A673 (cell line): ENCODE results near the gene AKAP8. TPM values are rescaled to one million over a fixed set of nuclear protein-coding genes. Genes with fewer than 3 reads are reported as not detected.
"Not testable (repeated sequence)": the region's sequence is repeated elsewhere in the genome, so short reads cannot be mapped to it uniquely, and the experiment has no call there.

Experiments used
- BruUV-seq: library from RNA; stranded (reverse); fragments of 400-500 nt; replicated peaks from 2 replicates; lab custom pipeline; 2021; lab: Mats Ljungman, UMichigan
- CTCF ChIA-PET: fragments of 300-600 bp; sonication (Branson Sonifier 250); formaldehyde crosslinking; loops from one replicate; lab custom pipeline; 2022; ENCODE audit warnings: antibody characterized with exemption; lab: Charles Lee
- POLR2A ChIA-PET: fragments of 300-600 bp; sonication (Branson Sonifier 250); formaldehyde crosslinking; loops from one replicate; lab custom pipeline; 2022; ENCODE audit warnings: antibody characterized with exemption; ENCODE audit not compliant: low non-redundant PET; lab: Charles Lee
- DNase-seq: peaks from one replicate; pipeline ENCODE4 v3.0.0-alpha.2; 2015; ENCODE audit warnings: low spot score
- H3K27ac ChIP-seq: fragments of 200-600 bp; sonication (generic); 2 replicates; pipeline ENCODE4 v1.5.1; 2016; ENCODE audit warnings: mixed run types, low read depth, mild to moderate bottlenecking, mixed read lengths, antibody characterized with exemption, low read length; ENCODE audit not compliant: poor library complexity, severe bottlenecking
- H3K27me3 ChIP-seq: fragments of 200-600 bp; sonication (generic); replicated peaks from 2 replicates; pipeline ENCODE4 v1.6.1; 2017; ENCODE audit warnings: mixed run types, low read depth, mild to moderate bottlenecking, mixed read lengths, antibody characterized with exemption, low read length; ENCODE audit not compliant: insufficient read depth, poor library complexity
- H3K36me3 ChIP-seq: fragments of 200-600 bp; sonication (generic); 2 replicates; pipeline ENCODE4 v1.6.1; 2016; ENCODE audit warnings: mixed run types, mild to moderate bottlenecking, mixed read lengths, antibody characterized with exemption, low read length; ENCODE audit not compliant: insufficient read depth, poor library complexity, severe bottlenecking
- H3K4me1 ChIP-seq: fragments of 200-600 bp; sonication (generic); 2 replicates; pipeline ENCODE4 v1.6.1; 2017; ENCODE audit warnings: mixed run types, mild to moderate bottlenecking, mixed read lengths, antibody characterized with exemption, low read length; ENCODE audit not compliant: insufficient read depth, poor library complexity, severe bottlenecking
- H3K4me3 ChIP-seq: fragments of 200-600 bp; sonication (generic); 2 replicates; pipeline ENCODE4 v1.5.1; 2016; ENCODE audit warnings: low read depth, mixed run types, mild to moderate bottlenecking, mixed read lengths, low read length; ENCODE audit not compliant: poor library complexity, severe bottlenecking
- H3K9me3 ChIP-seq: fragments of 200-600 bp; sonication (generic); 2 replicates; pipeline ENCODE4 v1.6.1; 2016; ENCODE audit warnings: mixed run types, low read depth, mild to moderate bottlenecking, mixed read lengths, antibody characterized with exemption, low read length; ENCODE audit not compliant: poor library complexity, severe bottlenecking
- EZH2 ChIP-seq: fragments of 200-600 bp; sonication (generic); IDR thresholded peaks from 2 replicates; pipeline ENCODE4 v1.6.1; 2017; ENCODE audit warnings: borderline replicate concordance, low read depth, mild to moderate bottlenecking, mixed read lengths, antibody characterized with exemption, low read length; ENCODE audit not compliant: poor library complexity, severe bottlenecking
- intact Hi-C: fragments of 100-400 bp; cut with micrococcal nuclease; formaldehyde crosslinking; loops from one replicate; pipeline ENCODE4 v1.10.0; 2022; ENCODE audit not compliant: unreplicated experiment
- total RNA-seq: library from RNA; stranded (reverse); gene quantifications from 2 replicates; pipeline ENCODE4 v1.2.3, GENCODE V29; 2021
- TF ChIP-seq, protein P1 (sequence below): fragments of 300-800, 200-600 bp; sonication (generic); conservative IDR thresholded peaks from 2 replicates; pipeline ENCODE4 v1.5.1; 2017; ENCODE audit warnings: low read depth, mild to moderate bottlenecking, antibody characterized with exemption, low read length, moderate library complexity, mixed read lengths

The AKAP8 gene
- total RNA-seq, 1 experiment from 2014 or later: 48.4 TPM

DNA sequence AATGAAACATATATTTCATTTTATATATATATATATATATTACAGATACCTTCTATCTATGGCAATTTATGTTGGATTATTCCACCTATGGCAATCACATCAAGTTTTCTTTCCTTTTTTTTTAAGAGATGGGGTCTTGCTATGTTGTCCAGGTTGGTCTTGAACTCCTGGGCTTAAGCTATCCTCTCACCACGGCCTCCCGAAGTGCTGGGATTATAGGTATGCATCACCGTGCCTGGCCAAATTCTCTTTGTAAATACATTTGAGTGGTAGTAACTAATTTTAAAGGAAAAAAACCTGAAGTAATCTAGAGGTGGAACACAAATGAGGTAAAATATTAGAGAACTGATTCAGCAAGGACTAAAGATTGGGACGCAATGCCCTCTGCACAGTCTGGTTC, 25.7 kb downstream of the AKAP8 start:
- Histone ChIP-seq H3K36me3 (peaks cover 44% of the 10 kb centered on the region), H3K27me3 (no peaks in the 10 kb centered on the region), H3K4me1 (no peaks in the 10 kb centered on the region), H3K27ac (no peak overlapping the region), H3K4me3 (no peak overlapping the region), H3K9me3 (no peaks in the 10 kb centered on the region)
- ChIA-PET POLR2A (no interaction called here), CTCF (no interaction called here)
- intact Hi-C loops: no loop called here
- TF ChIP-seq, protein P1, sequence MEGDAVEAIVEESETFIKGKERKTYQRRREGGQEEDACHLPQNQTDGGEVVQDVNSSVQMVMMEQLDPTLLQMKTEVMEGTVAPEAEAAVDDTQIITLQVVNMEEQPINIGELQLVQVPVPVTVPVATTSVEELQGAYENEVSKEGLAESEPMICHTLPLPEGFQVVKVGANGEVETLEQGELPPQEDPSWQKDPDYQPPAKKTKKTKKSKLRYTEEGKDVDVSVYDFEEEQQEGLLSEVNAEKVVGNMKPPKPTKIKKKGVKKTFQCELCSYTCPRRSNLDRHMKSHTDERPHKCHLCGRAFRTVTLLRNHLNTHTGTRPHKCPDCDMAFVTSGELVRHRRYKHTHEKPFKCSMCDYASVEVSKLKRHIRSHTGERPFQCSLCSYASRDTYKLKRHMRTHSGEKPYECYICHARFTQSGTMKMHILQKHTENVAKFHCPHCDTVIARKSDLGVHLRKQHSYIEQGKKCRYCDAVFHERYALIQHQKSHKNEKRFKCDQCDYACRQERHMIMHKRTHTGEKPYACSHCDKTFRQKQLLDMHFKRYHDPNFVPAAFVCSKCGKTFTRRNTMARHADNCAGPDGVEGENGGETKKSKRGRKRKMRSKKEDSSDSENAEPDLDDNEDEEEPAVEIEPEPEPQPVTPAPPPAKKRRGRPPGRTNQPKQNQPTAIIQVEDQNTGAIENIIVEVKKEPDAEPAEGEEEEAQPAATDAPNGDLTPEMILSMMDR: no peak
- TF ChIP-seq EZH2: no peak
- BruUV-seq: no TSS peak
- DNase-seq: no peak

- H3K9me3 ChIP-seq, H3K4me1 ChIP-seq, DNase-seq, BruUV-seq, POLR2A ChIA-PET, H3K27ac ChIP-seq, intact Hi-C loops, H3K4me3 ChIP-seq, H3K27me3 ChIP-seq: not testable (repeated sequence)
- H3K36me3 ChIP-seq: peaks cover 30% of the 10 kb centered on the region
- CTCF ChIA-PET: interaction anchor here (0.6 kb wide), 1 partner anchor 260 kb away, joined by 4 read pairs; no protein-coding TSS in a partner anchor
Observed at GRCh38 chr19:15352535-15352934, 27.1 kb downstream of the AKAP8 start.

DNA sequence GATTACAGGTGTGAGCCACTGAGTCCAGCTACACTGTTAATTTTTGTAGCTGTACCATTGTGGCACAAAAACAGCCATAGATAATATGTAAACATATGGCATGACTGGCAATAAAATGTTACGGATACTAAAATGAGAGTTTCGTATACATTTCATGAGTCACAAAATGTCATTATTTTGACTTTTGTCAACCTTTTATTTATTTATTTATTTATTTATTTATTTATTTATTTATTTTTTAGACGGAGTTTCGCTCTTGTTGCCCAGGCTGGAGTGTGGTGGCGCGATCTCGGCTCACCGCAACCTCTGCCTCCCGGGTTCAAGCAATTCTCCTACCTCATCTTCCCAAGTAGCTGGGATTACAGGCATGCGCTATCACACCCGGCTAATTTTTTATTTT, 38.3 kb downstream of the AKAP8 start:
- DNase-seq, POLR2A ChIA-PET, BruUV-seq, H3K9me3 ChIP-seq, H3K27me3 ChIP-seq, H3K27ac ChIP-seq, H3K4me3 ChIP-seq, H3K4me1 ChIP-seq, CTCF ChIA-PET, H3K36me3 ChIP-seq, intact Hi-C loops: not testable (repeated sequence)

GRCh38 chr19:15340086-15340485, 39.5 kb downstream of the AKAP8 start:
- POLR2A ChIA-PET: no interaction called here
- intact Hi-C loops: no loop called here
- H3K4me3 ChIP-seq: no peak overlapping the region
- H3K4me1 ChIP-seq: no peaks in the 10 kb centered on the region
- no peak for DNase-seq
- no TSS peak for BruUV-seq
- H3K9me3 ChIP-seq: no peaks in the 10 kb centered on the region
- no peak overlapping the region for H3K27ac ChIP-seq
- no peaks in the 10 kb centered on the region for H3K27me3 ChIP-seq
- H3K36me3 ChIP-seq: peaks cover 4% of the 10 kb centered on the region
- TF ChIP-seq, protein P1: no peak
- TF ChIP-seq EZH2: no peak
- CTCF ChIA-PET: no interaction called here
